Stimulated activated CD8-positive, alpha-beta memory T cell treated with anti-CD3 and anti-CD28 coated beads, Interleukin-15, amount 100 ng/mL, for 1 hour (primary cell): ENCODE measurements around the gene DHRS1.

Experiments used
- DNase-seq: peaks from one replicate; pipeline ENCODE4 v3.0.0-alpha.2; 2020; ENCODE audit warnings: low read depth

DHRS1 gene

DNA sequence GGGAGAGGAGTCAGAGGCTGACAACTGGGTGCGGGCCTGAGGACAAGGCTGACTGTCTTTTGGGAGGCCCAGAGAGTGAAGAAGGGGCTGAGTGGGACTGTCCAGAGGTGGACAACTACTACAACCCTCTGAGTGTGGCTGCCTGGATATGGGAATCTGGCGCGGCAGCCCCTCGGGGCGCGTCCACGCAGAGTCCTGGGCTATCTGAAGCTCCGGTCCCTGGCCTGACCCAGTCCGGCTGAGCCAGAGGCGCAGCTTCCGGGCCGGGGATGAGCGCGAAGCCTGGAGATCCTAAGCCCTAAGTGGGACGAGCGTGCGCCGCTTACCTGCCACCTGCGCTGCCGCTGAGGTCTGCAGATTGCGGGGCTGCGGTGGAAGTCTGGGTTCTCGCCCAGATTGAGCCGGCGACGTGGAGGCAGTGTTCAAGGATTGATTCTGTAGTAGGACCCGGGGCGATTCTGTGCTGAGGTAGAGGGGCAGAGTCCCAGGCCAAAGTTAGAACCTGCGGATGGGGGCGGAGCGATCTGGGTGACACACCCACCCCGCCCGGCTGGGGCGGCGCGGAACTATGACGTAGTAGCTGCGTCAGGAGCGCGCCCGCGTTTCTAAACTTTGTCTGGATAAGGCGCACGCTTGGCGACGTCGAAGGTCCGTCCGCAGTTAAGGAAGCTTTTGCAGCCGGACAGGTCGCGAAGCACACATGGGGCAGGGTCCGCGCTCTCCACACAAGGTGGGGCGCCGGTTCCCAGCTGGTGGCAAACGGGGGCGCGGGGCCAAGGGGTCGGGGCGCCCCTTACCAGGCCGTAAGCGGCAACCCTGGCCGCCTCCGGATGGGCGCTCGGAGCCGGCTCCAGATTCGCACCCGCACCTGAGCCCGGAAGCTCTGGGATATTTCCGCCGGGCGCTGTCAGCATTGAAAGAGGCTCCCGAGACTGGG is at the start of gene DHRS1, which contains the start of gene NOP9:
Gene DHRS1, minus strand, starts transcription at position 526 of the 937 bp plus-strand sequence. CDS start 674 bp downstream, outside the sequence.
Gene NOP9, plus strand, starts transcription at position 596 of the 937 bp plus-strand sequence. Its CDS starts 105 bp downstream, at position 701.
- DNase-seq, result peak; percentile 91

DNA sequence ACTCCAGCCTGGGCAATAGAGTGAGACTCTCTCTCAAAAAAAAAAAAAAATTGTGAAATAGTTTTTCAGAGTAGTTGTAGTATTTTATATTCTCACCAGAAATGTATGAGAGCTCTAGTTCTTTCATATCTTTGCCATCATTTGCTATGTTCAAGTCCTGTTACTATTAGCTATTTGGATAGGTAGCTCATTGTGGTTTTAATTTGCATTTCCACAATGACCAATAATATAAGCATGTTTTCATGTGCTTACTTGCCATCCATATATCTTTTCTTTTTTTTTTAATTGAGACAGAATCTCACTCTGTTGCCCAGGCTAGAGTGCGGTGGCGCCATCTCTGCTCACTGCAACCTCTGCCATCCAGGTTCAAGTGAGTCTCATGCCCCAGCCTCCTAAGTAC is 48.6 kb upstream of the DHRS1 start:
- DNase-seq, result no peak

DNA sequence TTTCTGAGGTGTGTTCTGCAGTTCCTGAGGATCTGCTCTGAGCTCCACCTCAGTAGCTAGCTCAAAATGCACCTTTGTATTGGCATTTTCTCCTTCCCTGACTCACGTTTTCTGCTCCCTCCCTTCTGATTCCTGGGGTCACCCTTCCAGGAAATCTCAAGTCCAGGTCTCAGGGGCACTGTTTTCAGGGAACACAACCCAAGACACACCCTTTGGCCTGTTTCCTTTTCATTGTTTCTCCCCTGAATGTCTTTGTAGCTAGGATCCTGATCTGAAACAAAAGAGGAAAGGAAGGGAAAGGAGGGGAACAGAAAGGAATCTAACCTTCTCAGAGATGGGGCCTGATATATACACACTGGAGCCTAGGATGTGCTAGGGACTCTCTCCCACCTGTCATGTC is 47.6 kb upstream of the DHRS1 start:
- DNase-seq, result no peak

GRCh38 chr14:24343795-24344660 is 44.4 kb upstream of the DHRS1 start:
- no peak for DNase-seq

DNA sequence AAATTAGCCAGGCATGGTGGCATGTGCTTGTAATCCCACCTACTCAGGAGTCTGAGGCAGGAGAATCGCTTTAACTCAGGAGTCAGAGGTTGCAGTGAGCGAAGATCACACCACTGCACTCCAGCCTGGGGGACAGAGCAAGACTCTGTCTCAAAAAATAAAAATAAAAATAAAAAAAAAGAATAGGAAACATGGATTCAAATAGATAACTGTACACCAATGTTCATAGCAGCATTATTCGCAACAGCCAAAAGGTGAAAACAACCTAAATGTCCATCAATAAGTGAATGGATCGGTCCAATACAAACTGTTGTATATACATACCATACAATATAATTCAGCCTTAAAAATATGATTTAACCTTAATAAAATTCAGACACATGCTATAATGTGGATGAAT is 43.3 kb upstream of the DHRS1 start:
- DNase-seq, result no peak

DNA sequence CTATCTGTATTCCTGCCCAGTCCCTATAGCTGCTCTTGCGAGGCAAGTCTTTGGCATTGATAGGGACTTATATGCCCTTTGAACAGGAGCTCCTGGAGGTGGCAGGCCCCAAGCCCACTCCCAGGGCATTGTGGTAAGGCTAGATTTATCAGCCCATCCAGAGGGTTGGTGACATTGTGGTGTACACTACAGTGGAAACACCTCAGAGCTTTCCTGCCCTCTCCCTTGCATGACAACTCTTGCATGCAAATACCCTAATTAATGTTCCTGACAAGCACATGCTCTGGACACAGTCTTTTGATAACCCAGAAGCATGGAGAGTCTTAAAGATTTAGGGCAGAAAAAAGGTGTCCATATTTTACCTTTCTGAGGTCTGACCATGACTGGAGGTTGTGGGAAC is 41.0 kb upstream of the DHRS1 start:
- DNase-seq, result no peak

- DNase-seq, result peak; percentile 50
Observed at GRCh38 chr14:24339284-24340151, 39.9 kb upstream of the DHRS1 start, which contains the start of gene RIPK3. Gene RIPK3, minus strand, starts transcription at chr14:24339991. Its CDS starts 165 bp downstream, at chr14:24339826.

DNA sequence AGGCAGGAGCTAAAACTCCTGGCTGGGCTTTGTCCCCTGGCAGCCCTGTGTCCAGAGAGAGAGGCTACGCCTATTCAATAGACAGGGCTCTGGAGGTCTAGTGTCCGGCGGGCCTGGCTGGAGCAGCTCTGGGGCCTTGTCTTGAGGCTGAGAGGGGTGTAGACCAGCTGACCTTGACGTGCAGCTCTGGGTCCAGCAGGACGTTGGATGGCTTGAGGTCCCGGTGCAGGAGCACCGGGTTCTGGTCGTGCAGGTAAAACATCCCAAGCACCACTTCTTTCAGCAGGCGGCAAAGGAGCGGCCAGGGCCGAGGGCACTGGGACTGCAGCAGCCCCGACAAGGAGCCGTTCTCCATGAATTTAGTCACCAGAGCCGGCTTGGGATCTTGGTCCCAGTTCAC is 39.3 kb upstream of the DHRS1 start:
- DNase-seq, result no peak

GRCh38 chr14:24337824-24338175 is 38.2 kb upstream of the DHRS1 start:
- DNase-seq, result no peak

DNA sequence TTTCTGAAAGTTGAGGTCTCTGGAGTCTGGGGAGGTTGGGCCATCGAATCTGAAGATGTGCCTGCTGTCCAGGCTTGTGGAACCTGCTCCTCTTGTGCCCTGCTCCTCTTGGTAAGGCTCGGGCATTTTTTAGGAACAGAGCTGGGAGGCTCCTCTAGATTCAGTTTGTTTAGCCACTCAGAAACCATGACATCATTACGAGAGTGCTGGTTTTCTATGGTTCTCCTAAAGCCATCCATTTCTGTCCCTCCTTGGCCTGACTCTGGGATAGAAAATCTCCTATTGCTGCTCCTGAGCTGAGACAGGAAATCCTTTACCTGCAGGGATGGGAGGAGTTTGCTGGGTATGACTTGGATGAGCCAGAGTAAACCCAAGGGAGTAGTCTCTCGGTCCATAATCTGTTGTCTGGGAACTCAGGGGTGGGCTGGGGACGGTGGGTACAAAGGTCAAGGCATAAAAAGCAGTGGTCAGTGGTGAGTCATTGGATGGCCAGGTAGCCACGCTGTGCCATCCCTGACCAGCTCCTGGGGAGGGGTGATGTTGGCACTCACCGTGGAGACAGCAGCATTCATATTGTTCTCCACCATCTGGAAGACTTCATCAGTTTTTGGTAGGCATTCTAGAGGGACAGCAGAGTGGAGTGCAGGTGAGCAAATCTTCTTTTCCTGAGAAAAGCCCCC is 37.7 kb upstream of the DHRS1 start:
- no peak for DNase-seq

GRCh38 chr14:24335461-24336171 is 36.0 kb upstream of the DHRS1 start:
- no peak for DNase-seq

DNA sequence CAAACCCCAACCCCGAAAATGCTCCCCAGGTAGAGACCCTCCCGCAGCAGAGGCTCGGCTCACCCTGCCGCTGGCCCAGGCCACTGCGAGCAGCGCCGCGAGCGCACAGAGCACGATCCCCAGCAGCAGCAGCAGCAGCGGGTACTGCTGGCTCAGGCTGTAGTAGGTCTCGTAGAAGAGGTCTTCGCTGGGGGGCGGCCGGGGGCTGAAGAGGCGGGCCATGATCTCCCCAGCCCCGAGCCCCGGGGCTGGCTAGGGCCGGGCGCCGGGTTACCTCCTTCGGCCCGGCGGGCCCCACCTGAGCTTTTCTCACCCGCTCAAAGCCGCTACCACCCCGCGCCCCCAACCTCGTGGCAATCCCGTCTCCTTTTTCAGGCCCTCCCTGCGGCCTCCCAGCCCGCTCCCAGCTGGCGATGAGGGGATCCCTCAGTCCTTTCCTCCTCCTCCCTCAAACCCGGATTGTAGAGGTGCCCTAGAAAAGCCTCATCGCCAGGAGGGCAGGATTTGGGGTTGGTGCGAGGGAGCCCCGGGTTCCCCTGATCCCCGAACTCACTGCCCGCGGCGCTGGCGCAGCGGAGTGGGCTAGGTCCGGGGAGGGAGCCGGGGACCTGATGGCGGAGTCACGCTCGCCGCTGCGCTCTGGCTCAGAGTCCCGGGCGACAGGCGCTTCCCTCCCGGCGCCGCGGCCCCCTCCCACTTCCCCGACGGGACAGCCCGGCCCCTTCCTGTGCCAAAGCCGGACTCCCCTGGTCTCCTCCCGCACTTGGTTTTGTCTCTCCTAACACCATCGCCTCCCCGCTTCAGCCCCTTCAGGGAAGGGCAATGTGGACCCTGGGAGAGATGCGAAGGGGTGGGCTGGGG is 35.1 kb upstream of the DHRS1 start, which contains the start of gene ADCY4:
Gene ADCY4, minus strand, starts transcription at position 641 of the 861 bp plus-strand sequence. Its CDS starts 419 bp downstream, at position 222.
- DNase-seq, result no peak

DNA sequence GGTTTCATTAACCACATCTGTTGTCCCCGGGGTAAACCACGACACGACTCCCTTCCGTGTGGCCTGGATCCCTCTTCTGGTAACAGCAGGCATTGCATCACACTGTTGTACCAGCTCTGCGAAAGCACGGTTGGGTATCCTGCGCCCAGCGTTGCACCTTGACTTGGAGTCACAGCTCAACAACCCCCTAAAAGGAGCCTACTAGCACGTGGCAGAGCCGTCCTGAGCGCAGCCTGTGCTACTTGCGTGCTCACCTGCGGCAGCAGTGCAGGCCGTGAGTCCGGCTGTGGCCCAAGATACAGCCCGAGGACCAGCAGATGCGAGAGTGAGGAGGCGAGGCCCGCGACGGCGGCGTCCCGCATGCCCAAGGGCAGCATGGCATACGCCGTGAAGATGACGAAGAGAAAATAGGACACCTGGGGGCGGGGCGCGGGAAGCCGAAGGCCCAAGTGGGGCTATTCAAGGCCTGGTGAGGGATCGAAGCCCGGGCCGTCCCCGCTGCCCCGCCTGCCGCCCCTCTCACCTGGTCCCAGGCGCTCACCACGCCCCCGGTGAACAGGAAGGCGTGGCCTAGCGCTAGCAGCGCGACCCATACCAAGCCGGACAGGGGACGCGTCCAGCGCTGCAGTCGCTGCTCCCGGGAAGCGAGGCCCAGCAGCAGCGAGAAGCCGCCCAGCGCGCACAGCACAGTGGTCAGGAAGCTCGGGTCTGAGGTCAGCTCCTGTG is 32.9 kb upstream of the DHRS1 start:
- DNase-seq, result peak; percentile 68

DNA sequence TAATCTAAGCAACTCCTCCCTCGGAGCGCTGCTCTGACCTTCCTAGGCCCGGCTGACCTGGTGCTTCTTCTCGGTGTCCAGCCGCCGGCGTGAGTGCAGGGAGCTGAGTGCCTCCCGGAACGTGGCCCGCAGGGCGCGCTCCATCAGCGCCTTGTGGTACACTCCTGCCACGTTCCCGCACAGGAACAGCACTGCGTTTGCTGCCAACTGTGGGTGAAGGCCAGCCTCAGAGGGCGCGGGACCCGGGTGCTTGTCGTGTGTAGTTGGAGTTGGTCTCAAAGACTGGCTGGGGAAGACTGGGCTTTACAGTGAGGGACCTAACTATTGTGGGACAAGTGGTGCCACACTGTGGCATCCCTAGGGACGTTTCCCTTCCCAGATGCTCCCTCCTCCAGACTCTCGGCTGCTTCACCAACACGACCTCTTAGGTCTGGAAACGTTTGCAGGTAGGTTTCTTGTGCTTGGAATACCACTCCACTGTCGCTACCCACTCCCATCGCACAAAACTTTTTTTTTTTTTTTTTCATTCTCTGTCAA is 32.2 kb upstream of the DHRS1 start:
- no peak for DNase-seq

DNA sequence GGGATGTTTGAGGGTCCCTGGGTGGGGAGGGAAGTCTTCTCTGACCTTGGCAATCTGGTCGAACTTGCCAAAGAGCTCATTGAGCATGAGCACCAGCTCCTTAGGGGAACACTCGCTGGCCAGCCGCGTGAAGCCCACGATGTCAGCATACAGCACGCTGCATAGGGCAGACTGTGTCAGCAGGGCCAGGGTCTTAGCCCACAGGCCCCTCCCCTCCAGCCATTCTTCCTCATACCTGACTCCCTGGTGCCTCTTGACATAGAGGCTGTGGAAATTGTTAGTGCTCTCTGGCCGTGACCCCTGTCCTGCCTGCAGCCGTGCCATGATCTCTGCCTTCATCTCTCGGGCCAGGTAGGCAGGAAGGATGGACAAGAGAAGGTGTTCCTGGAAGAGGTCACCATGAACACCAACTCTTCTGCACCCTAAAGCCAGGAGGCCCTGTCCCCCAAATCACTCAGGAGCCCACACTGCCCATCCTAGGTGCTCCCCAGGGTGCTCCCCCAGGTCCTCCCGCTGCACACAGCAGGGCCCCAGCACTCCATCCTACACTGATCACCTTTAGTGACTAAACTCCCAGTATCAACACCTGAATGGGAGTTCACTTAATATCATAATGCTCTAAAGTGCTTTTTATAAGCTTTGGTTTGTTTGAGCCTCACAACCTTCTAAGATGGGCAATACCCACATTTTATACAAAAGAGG is 31.5 kb upstream of the DHRS1 start:
- no peak for DNase-seq

DNA sequence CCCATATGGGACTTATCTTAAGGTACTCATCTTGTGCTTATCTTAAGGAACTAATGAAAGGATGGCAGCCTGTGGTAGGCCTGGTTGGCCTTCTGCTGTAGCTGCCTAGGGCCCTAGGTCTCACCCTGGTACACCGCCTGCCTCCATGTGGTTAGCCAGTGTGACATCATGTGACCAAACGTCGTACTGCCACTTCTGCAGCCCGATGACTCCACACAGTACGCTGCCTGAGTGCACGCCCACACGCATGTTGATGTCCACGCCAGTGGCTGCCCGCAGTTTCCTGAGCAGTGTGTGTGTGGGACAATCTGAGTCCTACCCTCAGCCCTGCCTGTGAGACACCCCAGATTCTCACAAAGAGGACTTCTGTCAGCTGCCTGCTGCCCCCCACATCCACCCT is 30.2 kb upstream of the DHRS1 start:
- DNase-seq, result no peak

GRCh38 chr14:24329073-24329663 is 29.6 kb upstream of the DHRS1 start:
- DNase-seq, result no peak
